ENCODE measurements around the gene STAT2.
"Not testable (repeated sequence)": the region's sequence is repeated elsewhere in the genome, so short reads cannot be mapped to it uniquely, and the experiment has no call there.

Gene STAT2

GRCh38 chr12:56361487-56362129, 1.7 kb upstream of the STAT2 start:
- no peak for DNase-seq

DNA sequence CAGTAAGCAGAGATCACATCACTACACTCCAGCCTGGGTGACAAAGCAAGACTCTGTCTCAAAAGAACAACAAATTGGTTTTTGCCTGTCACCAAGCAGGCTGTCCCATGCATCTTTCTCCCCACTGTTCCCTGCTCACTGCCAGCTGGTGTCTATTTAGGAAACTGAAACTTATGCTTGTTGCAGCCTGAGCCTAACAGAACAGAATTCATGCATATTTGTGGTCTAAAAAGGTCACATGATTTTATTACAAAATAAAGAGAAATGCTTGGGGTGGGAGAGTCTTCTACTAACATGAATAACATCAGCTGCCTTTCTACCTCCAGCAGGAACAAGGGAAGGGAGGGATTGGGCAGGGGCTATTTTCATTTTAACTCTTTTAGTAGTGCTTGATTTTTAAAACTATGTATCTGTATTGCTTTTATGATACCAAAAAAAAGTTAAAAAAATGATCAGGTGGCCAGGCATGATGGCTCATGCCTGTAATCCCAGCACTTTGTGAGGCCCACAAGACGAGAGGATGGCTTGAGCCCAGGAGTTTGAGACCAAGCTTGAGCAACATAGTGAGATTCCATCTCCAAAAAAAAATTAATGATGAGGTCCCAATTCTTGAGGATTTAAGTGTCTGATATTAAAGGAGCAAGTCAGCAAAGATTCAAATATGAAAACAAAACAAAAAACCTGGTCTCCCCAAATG, 923 bp downstream of the STAT2 start:
- no peak for DNase-seq

DNA sequence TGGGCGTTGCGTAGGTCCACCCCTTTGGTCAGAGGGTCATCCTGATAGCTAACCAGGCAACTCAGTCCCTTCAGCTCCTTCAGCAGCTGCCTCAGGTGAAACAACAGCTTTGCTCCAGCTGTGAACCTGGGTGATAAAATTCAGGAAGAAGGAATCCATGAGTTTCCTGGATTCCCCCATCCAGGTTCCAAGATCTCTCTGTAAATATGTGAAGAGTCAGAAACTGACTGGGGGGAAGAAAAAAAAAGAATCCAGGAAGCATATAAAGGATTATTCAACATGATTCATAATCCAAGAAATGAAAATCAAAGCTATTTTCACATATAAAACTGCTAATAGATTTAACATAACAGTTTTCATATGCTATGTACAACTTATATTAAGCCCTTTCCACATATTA, 8.6 kb downstream of the STAT2 start:
- no peak for DNase-seq

DNA sequence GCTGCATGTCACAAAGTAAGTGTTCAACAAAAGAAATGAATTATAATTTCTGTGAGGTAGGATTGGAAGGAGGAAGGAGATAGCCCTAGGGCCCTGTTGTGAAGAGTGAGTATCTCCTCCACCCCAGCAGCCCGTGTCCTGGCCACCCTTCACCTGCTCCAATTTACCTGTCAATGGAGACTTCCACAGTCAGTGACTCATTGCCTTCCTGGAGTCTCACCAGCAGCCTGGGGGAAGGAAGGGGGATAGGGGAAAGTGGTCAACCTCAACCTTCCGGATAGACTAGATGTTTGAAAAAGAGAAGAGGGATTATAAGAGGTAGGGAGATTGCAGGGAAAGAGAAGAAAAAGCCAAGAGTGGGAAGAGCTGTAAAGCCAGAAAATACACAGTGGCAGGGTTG, 9.2 kb downstream of the STAT2 start:
- no peak for DNase-seq

DNA sequence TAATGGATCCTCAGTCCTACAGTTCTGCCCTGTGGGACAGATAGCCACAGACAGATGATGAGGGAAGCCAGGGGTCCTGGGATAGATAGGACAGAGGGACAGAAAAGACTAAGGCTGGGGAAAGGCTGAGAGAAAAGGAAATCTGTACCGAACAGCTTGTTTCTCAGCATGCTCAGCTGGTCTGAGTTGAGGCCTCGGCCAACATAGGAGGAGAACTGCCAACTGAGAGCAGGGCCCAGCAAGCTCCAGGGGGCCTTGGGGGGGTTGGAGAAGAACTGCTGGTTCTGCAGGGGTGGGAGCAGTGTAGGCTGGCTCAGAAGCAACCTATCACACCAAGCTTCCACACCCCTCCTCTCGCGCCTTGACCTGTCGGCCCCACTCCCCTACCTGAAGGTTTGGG, 11.1 kb downstream of the STAT2 start:
- no peak for DNase-seq

- not testable (repeated sequence) for DNase-seq
Measured at GRCh38 chr12:56347255-56347654, 12.7 kb downstream of the STAT2 start.

DNA sequence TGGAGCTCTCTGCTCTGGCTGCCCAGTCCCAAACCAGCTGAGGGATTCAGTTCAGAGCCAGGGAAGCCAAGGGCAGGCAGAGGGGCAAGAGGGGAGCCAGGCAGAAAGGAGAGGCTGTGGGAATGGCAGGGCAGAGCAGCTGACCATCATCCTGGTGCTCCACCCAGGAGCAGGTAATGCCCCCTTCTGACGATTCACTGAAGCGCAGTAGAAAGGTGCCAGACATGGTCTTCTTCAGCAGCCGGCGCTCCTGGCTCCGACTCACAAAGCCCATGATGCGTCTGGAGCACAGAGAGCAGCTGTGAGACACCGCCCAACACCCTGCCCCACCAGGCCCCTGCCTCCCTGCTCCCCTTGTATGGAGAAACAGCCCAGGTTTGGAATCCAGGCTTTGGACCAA, 13.2 kb downstream of the STAT2 start:
- DNase-seq = peak in 1 of 2 donors; percentile 13

GRCh38 chr12:56342290-56342689, 17.6 kb downstream of the STAT2 start:
- DNase-seq = not testable (repeated sequence)

GRCh38 chr12:56341616-56342015, 18.3 kb downstream of the STAT2 start:
- no peak for DNase-seq

DNA sequence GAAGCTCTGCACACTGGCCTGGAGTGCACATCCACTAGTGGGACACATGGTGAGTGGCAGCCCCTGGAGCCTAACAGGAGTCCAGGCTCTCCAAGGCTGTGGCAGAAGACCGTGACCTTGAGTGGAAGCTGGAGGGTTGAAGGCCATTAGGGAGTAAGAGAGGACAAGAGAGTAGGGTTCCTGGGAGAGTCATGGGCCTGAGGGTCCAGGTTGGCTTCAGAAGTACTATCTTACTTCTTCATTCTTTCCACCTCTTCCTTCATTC, 20.8 kb downstream of the STAT2 start:
- DNase-seq = no peak

GRCh38 chr12:56338308-56339157, 21.4 kb downstream of the STAT2 start, which contains the start of gene IL23A:
TSS of gene IL23A (plus strand) at chr12:56338884. CDS start at chr12:56339045, 161 bp downstream.
- peak; percentile 90 to 93 for DNase-seq

DNA sequence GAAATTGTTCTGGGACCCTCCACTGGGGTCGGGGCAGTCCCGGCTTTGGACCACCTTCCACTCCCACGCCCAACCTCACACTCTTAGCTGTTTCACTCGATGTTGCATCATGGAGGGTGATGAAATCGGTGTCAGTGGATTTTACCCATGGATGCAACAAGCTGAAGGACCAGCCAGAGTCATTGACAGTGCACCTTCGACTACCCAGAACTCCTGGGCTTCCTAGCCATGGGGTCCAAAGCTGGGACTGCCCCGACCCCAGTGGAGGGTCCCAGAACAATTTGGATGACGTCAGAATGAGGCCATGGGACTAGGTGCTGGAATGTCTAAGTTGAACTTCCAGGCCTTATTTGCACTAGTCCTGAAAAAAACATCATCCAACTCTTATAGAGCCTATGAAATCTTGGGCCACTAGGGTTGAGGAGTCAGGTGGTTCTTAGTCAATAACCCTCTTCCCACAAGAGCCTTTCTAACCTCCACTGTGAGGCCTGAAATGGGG, 22.1 kb downstream of the STAT2 start:
- DNase-seq = peak in 1 of 2 donors; percentile 35

GRCh38 chr12:56336361-56337167, 23.3 kb downstream of the STAT2 start:
- peak in 1 of 2 donors; percentile 53 for DNase-seq

- DNase-seq = not testable (repeated sequence)
Measured at GRCh38 chr12:56335527-56335926, 24.4 kb downstream of the STAT2 start.

GRCh38 chr12:56334490-56334793, 25.5 kb downstream of the STAT2 start:
- no peak for DNase-seq

GRCh38 chr12:56333679-56334489, 26.0 kb downstream of the STAT2 start, which contains the start of gene PAN2:
TSS of gene PAN2 (minus strand) at chr12:56334000. CDS start at chr12:56333094, 906 bp downstream.
- peak; percentile 97 for DNase-seq

DNA sequence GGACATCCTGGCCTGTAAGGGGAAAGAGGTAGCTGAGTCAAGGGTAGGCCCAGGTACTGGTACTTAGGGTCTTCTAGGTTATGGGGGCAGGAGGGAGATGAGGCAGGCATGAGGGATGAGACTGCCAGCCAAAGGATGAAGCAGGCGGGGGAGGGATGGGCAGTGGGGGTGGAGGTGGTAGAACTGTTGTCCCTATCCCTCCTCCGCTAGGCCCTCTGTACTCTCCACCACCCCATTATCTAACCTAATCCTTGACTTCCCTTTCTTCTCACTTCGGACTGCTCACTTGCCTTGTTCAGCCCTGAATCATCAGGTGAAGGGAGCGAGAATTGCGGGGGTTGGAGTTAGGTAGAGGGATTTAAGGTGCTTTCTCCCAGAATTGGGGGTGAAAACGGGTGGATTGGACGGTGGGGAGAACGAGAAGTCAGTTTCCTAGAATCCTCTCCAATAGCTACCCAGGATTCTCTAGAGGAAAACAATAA, 26.7 kb downstream of the STAT2 start:
- DNase-seq = peak in 1 of 2 donors; percentile 11

DNA sequence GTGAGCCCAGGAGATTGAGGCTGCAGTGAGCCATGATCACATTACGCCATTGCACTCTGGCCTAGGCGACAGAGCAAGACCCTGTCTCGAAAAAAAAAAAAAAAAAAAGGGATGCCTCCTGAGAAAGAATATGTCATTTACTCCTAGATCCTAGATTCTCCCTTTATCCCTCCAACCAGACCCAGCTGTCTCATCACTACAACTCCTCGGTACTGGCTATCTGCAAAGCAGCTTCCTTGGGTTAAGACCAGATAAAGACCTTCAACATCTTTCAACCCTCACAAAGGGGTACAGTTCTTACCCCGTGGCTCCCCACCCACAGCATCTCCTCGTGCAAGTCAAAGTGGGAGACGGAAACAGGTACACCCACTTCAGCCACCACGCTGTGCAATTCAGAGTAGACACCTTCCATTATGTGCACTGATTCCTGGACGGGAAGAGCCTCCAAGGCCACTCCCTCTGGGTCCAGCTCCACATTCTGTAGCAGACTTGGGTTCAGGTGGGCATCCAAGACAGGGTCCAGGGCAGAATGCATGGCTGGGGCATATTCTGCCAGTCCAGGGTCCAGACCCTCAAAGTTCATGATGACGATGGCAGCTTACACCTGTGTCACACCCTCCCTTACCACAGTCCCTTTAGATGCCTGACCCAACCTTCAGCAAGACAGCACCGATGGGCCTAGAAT, 27.3 kb downstream of the STAT2 start:
- DNase-seq = no peak

DNA sequence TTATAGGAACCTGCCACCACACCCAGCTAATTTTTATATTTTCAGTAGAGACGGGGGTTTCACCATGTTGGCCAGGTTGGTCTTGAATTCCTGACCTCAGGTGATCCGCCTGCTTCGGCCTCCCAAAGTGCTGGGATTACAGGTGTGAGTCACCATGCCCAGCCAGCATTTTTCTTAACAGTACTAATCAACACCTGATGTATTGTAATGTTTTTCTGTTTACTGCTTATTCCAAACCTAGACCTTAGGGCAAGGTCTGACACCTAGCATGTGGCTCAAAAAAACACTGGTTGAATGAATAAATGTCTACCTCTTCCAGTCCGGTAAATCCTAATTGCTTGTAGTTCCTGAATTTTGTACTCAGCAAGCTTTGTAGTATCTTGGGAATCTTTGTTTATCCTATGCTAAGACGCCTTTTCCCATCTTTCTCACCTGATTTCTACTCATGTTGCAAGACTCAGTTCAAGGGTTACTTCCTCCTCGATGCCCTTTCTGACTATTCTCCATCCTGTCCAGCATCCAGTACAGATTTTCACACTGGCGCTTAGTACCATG, 28.9 kb downstream of the STAT2 start:
- DNase-seq = no peak

GRCh38 chr12:56326533-56326932, 33.4 kb downstream of the STAT2 start:
- no peak for DNase-seq

DNA sequence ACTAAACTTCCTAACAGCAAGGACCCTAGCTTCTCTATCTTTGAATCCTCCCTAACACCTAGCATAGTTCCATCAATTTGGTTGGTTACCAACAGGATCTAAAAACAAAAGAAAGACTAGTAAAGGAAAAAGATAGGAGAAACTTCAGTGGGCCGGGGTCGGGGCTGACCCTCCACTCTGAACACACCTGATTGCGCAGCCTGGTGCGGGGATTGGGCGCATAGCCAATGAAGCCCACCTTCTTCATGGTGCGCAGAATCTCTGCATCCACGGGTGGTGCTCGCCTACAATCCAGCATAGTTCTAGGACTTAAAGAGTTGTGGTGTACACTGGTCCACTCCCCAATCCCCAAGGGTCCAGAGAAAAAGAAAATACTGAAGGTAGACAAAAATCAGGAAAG, 33.8 kb downstream of the STAT2 start:
- DNase-seq = no peak
